AG08396 (cell line): Measurements from ENCODE around the gene UNC5C.
"Not testable (repeated sequence)": the region's sequence is repeated elsewhere in the genome, so short reads cannot be mapped to it uniquely, and the experiment has no call there.

Experiments
- DNase-seq: peaks from one replicate; pipeline ENCODE4 v3.0.0; 2012; ENCODE audit warnings: low spot score, mixed read lengths

UNC5C gene

DNA sequence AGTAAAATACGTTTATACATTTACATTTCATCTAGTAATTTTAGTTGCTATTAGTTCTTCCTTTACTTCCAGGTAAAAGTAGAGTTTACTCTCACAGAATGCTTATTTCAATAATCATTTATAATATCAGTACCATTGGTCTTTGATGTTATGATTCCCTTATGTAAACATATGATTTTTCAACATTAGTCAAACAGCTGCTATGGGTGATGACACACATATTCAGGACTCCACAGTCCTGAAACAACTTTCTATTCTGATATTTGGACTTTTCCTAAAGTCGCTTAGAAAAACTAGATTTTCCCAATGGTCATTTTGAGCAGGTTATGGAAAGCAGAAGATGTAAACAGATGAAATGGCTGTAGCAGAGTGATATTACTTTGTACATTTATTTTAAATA lies 369.8 kb downstream of the UNC5C start:
- no peak for DNase-seq

GRCh38 chr4:95171377-95171776 lies 377.4 kb downstream of the UNC5C start:
- not testable (repeated sequence) for DNase-seq

DNA sequence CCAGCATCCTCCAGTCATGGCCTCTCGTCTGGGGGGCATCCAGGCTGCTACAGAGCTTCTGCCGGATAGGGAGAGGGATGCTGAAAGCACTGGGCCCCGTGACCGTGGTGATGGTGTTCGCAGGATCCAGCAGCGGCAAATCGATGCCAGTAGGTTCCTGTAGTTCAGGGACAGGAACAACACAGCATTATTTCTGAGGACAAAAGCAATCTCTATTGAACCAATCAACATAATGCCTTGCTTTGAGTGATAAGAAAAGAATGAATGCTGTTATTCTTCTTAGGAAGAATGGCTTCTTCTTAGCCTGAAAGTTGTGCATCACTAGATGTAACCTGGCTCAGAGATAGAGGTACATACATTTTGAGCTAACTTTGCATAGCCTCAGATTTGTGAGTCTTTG lies 378.6 kb downstream of the UNC5C start:
- no peak for DNase-seq

- no peak for DNase-seq
These were observed 381.0 kb downstream of the UNC5C start for GRCh38 chr4:95167805-95168204.

DNA sequence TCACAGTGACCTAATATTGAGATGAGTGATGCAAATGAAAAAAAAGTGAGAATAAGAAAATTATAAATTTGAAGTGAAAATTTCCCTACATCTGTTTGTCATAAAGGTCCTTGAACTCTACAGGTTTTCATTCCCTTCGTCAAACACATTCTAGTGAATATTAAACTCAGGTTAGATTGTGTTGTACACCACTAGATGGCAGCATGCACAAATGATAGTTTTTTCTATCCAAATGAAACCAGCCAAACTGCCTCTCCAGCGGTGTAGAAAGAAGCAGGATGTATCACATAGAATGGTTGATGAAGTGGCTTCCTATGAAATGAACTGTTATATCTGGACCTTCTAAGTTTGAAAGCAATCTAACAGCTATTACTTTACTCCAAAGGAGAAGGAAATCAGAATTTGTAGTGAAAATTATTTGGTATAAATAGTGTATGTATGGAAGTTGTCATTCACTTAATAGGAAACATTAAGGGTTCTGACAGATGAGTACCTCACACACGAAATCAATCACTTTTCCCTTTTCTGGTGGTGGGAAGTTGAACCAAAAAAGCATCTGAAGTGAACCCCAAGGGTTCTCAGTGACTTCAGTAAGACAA lies 382.7 kb downstream of the UNC5C start:
- DNase-seq = peak; percentile 48

DNA sequence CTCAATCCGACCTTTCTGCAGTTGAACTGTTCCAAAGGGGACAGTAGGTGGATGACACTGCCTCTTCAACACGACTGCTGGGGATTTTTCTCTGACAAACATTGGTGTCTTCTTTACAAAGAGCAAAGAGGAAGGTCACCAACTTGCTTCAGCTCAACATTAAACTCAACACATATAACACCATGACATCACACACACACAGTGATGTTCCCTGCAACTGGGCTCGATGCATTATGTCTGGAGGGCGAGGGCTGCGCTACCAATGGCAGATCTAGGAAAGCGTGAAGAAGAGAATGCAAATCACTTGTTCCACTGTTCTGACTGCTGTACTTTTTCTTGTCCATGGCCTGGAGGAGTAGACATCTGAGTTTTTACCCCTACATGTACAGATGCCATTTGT lies 385.9 kb downstream of the UNC5C start:
- no peak for DNase-seq

- DNase-seq = no peak
These were observed 386.8 kb downstream of the UNC5C start for GRCh38 chr4:95161781-95162469.

- DNase-seq = no peak
These were observed 389.4 kb downstream of the UNC5C start for GRCh38 chr4:95159384-95159783.

- DNase-seq = no peak
These were observed 390.1 kb downstream of the UNC5C start for GRCh38 chr4:95158626-95159025.

- DNase-seq = no peak
These were observed 390.7 kb downstream of the UNC5C start for GRCh38 chr4:95158045-95158444.

DNA sequence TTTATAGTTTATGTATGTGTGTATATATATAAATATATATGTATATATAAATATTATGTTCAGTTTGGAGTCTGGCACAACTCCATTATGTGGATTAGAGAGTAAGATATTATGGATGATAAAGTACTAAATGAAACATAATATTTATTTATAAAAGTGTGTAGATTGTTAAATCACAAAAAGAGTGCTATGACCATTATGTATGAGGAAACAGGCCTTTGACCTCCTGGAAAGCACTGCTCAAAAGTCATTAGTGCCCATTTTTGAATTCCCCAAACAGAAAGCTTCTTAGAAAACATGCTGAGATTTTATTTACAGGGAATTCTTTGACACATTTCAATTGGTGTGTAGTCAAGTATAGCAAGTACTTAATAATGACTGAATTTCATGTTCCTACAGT lies 391.2 kb downstream of the UNC5C start:
- DNase-seq = no peak

DNA sequence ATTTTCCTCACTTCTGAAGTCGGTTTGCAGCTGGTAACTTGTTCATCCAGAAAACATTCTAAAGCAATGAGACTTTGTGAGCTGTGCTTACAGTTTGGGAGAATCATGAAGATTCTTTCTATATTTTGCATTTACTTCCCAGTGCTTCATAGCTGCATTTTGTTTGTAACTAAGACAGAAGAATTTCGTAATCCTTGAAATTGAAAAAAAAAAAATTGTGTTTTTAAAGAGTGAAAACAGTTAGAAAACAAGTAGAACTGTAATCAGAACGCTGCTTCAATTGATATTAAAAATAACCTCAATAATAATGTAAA lies 392.4 kb downstream of the UNC5C start:
- no peak for DNase-seq

DNA sequence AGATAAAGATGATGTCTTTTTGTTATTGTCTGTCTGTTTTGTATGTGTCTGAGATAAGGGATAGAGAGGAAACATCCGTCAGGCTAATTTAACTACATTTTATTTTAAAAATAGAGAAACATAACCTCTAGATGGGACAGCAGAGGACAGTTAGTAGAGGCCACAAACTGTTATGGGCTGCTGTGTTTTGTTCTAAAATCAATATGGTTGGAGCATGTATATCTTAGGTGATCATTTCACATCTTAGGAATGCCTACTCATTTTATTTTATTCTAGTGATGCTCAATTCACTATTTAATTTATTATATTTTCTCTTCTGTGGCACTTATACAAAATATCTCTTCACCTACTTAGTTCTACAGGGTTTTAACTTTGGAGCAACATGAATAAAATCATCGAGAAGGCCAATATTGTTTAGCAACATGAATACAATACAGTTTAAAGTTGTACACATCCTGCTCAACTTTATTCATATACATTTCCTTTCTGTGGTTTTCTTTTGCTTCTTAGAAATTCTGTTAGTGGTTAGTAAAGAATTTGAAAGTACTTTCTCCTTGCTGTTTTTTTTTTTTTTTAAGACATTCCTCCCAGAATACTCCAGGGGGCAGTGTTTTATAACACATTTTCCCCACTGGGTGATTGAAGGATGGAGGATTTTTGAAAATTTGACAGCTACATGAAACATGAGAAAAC lies 392.9 kb downstream of the UNC5C start:
- DNase-seq = peak; percentile 32

DNA sequence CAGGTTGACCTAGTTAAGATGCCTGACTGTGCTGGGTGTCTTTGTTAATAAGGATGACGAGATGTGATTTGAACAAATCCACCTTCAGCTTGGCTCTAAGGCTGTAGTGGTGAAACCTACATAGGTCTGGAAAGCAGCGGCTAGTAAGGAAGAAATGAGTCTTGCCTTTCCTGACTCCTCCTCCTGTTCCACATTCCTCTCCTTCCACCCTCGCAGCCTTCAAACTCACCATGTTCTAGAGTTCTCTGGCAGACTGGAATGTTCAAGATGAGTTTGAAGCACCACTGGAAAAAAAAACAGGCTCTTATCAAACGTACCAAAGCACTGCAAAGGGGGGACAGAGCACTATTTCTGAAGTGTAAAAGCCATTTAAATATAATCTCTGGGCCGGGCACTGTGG lies 395.6 kb downstream of the UNC5C start:
- DNase-seq = no peak

DNA sequence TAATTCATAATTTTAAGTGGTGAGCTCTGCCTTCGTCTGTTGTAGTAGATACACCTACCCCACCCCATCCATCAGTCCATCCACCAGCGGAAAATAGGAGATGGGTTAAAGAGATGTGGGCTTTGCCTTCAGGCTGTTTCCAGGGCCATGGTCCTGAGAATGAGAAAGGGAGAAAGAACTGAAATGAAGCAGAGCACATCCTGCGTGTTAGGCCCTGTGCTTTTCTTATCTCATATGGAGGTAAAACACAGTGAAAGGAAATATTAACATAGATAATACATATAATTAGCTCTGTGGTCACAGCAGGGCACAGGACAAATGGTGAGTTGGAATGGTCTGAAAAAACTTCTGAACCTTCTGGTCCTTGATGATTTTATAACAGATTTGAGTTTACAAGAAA lies 397.5 kb downstream of the UNC5C start:
- no peak for DNase-seq

DNA sequence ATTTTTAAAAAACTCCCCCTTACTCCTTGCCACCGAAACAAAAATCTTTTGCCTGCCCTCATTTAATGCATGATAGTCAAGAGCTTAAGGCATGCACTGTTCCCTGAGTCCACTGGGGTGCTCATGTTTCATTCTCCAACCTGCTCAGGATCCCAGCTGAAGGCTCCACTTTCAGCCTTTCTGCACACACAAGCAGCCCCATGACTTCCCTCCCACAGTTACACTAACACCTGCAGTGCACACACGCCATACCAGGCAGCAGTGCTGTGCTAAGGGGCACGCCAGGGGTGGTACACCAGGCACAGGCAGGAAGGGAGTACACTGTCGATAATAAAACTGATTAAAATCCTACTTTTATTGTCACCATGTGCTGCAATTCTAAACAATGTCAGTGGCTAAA lies 405.8 kb downstream of the UNC5C start:
- no peak for DNase-seq

DNA sequence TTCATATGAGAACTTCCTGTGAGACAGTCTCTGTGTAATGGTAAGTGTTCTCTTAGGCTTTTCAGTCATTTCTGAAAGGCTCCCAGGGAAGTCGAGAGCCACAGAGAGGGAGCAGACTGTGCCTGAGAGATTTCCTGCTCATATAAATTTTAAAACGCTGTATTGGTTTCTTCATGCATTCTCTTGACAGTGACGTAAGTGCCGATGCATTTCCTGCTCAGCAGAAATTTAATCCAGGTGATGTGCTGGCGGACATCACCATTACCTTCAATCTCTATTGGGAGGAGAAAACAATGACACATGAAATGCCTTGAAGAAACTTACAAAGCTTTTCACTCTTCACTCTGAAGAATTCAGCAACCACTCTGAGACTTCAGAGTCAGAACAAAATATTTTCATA lies 407.4 kb downstream of the UNC5C start:
- no peak for DNase-seq

DNA sequence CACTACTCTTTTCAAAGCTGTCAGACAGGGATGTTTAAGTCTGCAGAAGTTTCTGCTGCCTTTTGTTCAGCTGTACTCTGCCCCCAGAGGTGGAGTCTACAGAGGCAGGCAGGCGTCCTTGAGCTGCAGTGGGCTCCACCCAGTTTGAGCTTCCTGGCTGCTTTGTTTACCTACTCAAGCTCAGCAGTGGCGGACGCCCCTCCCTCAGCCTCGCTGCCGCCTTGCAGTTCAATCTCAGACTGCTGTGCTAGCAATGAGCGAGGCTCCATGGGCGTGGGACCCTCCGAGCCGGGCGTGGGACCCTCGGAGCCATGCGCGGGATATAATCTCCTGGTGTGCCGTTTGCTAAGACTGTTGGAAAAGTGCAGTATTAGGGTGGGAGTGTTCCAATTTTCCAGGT lies 409.3 kb downstream of the UNC5C start:
- DNase-seq = not testable (repeated sequence)

GRCh38 chr4:95134016-95134415 lies 414.8 kb downstream of the UNC5C start:
- DNase-seq = not testable (repeated sequence)

- DNase-seq = peak; percentile 76
These were observed 418.9 kb downstream of the UNC5C start for GRCh38 chr4:95129821-95130311.

- DNase-seq = no peak
These were observed 419.7 kb downstream of the UNC5C start for GRCh38 chr4:95129031-95129430.

DNA sequence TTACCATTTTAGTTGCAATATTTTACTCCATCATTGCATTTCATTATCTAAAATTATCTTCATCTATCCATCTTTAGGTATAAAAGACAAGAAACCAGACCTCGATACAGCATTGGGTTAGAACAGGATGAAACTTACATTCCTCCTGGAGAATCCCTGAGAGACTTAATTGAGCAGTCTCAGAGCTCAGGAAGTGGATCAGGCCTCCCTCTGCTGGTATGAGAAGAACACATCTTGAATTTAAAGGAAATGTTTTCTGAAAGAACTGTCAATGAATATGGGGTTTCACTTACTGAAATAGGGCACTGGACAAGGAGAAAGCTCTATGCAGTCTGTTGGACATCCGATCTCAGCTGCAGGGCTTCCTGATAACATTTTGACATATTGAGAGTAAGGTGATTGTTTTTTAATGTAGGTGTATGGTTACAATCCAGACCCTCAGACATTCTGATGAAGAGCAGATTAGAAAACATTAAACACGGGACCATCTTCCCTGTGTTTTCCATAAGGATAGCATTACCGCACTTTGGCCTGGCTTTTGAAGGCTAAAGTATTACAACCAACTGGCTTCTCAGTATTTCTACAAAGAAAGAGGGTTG lies 423.8 kb downstream of the UNC5C start:
- DNase-seq = peak; percentile 50

DNA sequence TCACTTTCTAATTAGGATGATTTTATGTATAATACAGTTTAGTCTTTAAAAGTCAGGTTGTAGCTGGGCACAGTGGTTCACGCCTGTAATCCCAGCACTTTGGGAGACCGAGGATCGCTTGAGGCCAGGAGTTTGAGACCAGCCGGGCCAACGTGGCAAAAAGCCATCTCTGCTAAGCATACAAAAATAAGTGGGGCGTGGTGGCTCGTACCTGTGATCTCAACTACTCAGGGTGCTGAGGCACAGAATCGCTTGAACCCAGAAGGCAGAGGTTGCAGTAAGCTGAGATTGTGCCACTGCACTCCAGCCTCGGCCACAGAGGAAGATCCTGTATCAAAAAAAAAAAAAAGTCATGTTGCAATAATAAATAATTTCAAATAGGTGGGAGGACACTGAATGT lies 426.8 kb downstream of the UNC5C start:
- DNase-seq = no peak
